Trophoblast cell (in vitro differentiated cells and primary cell): ENCODE measurements around the gene C10orf67.

ENCODE experiments used
- DNase-seq, 2 donors: peaks; one replicate each; pipeline ENCODE4 v3.0.0-alpha.2; 2016
- H2AFZ ChIP-seq: 2 replicates; pipeline ENCODE4 v1.6.1; 2013; ENCODE audit warnings: low read length, moderate library complexity, mild to moderate bottlenecking; ENCODE audit not compliant: insufficient read depth, poor library complexity
- H2AK5ac ChIP-seq: 2 replicates; pipeline ENCODE4 v1.6.1; 2013; ENCODE audit warnings: mild to moderate bottlenecking, low read length
- H2BK120ac ChIP-seq: 2 replicates; pipeline ENCODE4 v1.6.1; 2013; ENCODE audit warnings: low read length, mild to moderate bottlenecking, moderate library complexity; ENCODE audit not compliant: insufficient read depth, poor library complexity
- H2BK12ac ChIP-seq: 2 replicates; pipeline ENCODE4 v1.6.1; 2013; ENCODE audit warnings: mild to moderate bottlenecking, low read length, moderate library complexity
- H2BK5ac ChIP-seq: 2 replicates; pipeline ENCODE4 v1.6.1; 2013; ENCODE audit warnings: low read length, low read depth, moderate library complexity, mild to moderate bottlenecking; ENCODE audit not compliant: poor library complexity
- H3K14ac ChIP-seq: 2 replicates; pipeline ENCODE4 v1.6.1; 2013; ENCODE audit warnings: mild to moderate bottlenecking, low read length
- H3K18ac ChIP-seq: 2 replicates; pipeline ENCODE4 v1.6.1; 2013; ENCODE audit warnings: mild to moderate bottlenecking, low read length
- H3K23ac ChIP-seq: 2 replicates; pipeline ENCODE4 v1.6.1; 2013; ENCODE audit warnings: low read length
- H3K27ac ChIP-seq: 2 replicates; pipeline ENCODE4 v1.5.1; 2013; ENCODE audit warnings: low read depth, mild to moderate bottlenecking, inconsistent platforms, low read length, moderate library complexity
- H3K27me3 ChIP-seq: 2 replicates; pipeline ENCODE4 v1.6.1; 2013; ENCODE audit warnings: inconsistent platforms, mild to moderate bottlenecking, low read length, moderate library complexity; ENCODE audit not compliant: insufficient read depth
- H3K36me3 ChIP-seq, 2 experiments: 1 replicate in 1 of 2; 2 replicates in 1 of 2; pipeline ENCODE4 v1.6.1; 2013; ENCODE audit warnings: low read length in 2 of 2, mild to moderate bottlenecking in 2 of 2, moderate library complexity in 1 of 2; ENCODE audit not compliant: insufficient read depth in 2 of 2, control insufficient read depth in 1 of 2
- H3K4ac ChIP-seq: 2 replicates; pipeline ENCODE4 v1.6.1; 2013; ENCODE audit warnings: low read depth, mild to moderate bottlenecking, low read length, moderate library complexity
- H3K4me1 ChIP-seq, 2 experiments: 1 replicate in 1 of 2; 2 replicates in 1 of 2; pipeline ENCODE4 v1.6.1; 2013; ENCODE audit warnings: low read length in 2 of 2, mild to moderate bottlenecking in 2 of 2, moderate library complexity in 1 of 2; ENCODE audit not compliant: insufficient read depth in 2 of 2, control insufficient read depth in 1 of 2
- H3K4me2 ChIP-seq: 2 replicates; pipeline ENCODE4 v1.6.1; 2013; ENCODE audit warnings: inconsistent platforms, mild to moderate bottlenecking, low read length, moderate library complexity
- H3K4me3 ChIP-seq: 2 replicates; pipeline ENCODE4 v1.5.1; 2013; ENCODE audit warnings: mild to moderate bottlenecking, low read depth, low read length, inconsistent platforms
- H3K79me1 ChIP-seq: one replicate; pipeline ENCODE4 v1.6.1; 2013; ENCODE audit warnings: low read length
- H3K79me2 ChIP-seq: 2 replicates; pipeline ENCODE4 v1.6.1; 2013; ENCODE audit warnings: low read length, mild to moderate bottlenecking; ENCODE audit not compliant: control insufficient read depth, insufficient read depth, poor library complexity
- H3K9ac ChIP-seq: 2 replicates; pipeline ENCODE4 v1.6.1; 2013; ENCODE audit warnings: mild to moderate bottlenecking, low read length
- H3K9me3 ChIP-seq: 2 replicates; pipeline ENCODE4 v1.6.1; 2013; ENCODE audit warnings: low read depth, mild to moderate bottlenecking, control low read depth, inconsistent platforms, low read length; ENCODE audit not compliant: insufficient read depth
- H4K12ac ChIP-seq: 2 replicates; pipeline ENCODE4 v1.6.1; 2013; ENCODE audit warnings: low read depth, mild to moderate bottlenecking, low read length, moderate library complexity
- H4K8ac ChIP-seq: 2 replicates; pipeline ENCODE4 v1.6.1; 2013; ENCODE audit warnings: low read depth, mild to moderate bottlenecking, low read length, moderate library complexity
- H4K91ac ChIP-seq: one replicate; pipeline ENCODE4 v1.6.1; 2013; ENCODE audit warnings: low read depth, mild to moderate bottlenecking, low read length, moderate library complexity
- whole genome bisulfite sequencing: extraction: QIAGEN DNeasy Blood & Tissue Kit; methylation state at CpG from one replicate; pipeline ENCODE4 v1.1.7; 2013; ENCODE audit warnings: missing lambda C conversion rate; ENCODE audit not compliant: insufficient read length, insufficient coverage; ENCODE audit errors: extremely low coverage; 5-methylcytosine and 5-hydroxymethylcytosine counted together

The C10orf67 gene

DNA sequence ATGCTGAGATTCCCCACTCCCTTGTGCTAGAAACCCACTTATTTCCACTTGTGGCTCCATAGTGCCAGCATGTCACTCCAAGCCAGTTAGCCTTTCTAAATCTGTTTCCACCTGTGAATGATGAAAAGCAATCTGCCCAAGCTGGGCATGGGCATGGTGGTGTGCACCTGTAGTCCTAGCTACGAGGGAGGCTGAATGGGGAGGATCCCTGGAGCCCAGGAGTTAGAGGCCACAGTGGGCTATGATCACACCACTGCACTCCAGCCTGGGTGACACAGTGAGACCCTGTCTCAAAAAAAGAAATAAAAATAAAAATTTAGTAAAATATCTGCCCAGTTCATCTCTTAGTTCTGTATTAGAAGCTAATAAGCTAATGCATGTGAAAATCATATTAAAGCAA is 157.4 kb downstream of the C10orf67 start:
- no peak overlapping the region for H3K4me3 ChIP-seq
- no peak overlapping the region for H2BK5ac ChIP-seq
- H4K8ac ChIP-seq, result no peak overlapping the region
- H3K27ac ChIP-seq, result no peak overlapping the region
- H4K12ac ChIP-seq, result no peak overlapping the region
- no CpG with 5 or more reads among the region's 1 CpG for WGBS
- no peak overlapping the region for H2AK5ac ChIP-seq
- no peak overlapping the region for H3K4ac ChIP-seq
- no peak overlapping the region for H4K91ac ChIP-seq
- H3K14ac ChIP-seq, result no peak overlapping the region
- peaks cover 44% of the 10 kb centered on the region for H3K27me3 ChIP-seq
- no peaks in the 10 kb centered on the region for H3K79me1 ChIP-seq
- peaks cover 6% of the 10 kb centered on the region for H3K9me3 ChIP-seq
- no peaks in the 10 kb centered on the region for H3K79me2 ChIP-seq
- no peak overlapping the region for H3K23ac ChIP-seq
- H3K4me2 ChIP-seq, result no peak overlapping the region
- no peak for DNase-seq
- H2BK12ac ChIP-seq, result no peak overlapping the region
- no peak overlapping the region for H3K9ac ChIP-seq
- no peak overlapping the region for H2AFZ ChIP-seq
- H3K4me1 ChIP-seq, result no peaks in the 10 kb centered on the region
- H3K36me3 ChIP-seq, result no peaks in the 10 kb centered on the region
- no peak overlapping the region for H3K18ac ChIP-seq
- no peak overlapping the region for H2BK120ac ChIP-seq

- Histone ChIP-seq H3K23ac (no peak overlapping the region), H3K4me1 (no peaks in the 10 kb centered on the region), H3K9ac (no peak overlapping the region), H4K8ac (no peak overlapping the region), H3K79me2 (no peaks in the 10 kb centered on the region), H2BK5ac (no peak overlapping the region), H3K4me3 (no peak overlapping the region), H4K12ac (no peak overlapping the region), H3K36me3 (no peaks in the 10 kb centered on the region), H3K4ac (no peak overlapping the region), H3K18ac (no peak overlapping the region), H3K27me3 (peaks cover 40% of the 10 kb centered on the region), H2BK120ac (no peak overlapping the region), H3K4me2 (no peak overlapping the region), H3K27ac (no peak overlapping the region), H3K14ac (no peak overlapping the region), H3K9me3 (peaks cover 5% of the 10 kb centered on the region), H3K79me1 (no peaks in the 10 kb centered on the region), H2AK5ac (no peak overlapping the region), H2AFZ (no peak overlapping the region), H4K91ac (no peak overlapping the region), H2BK12ac (no peak overlapping the region)
- no peak for DNase-seq
- no CpG with 5 or more reads among the region's 5 CpGs for WGBS
These were observed 157.9 kb downstream of the C10orf67 start for GRCh38 chr10:23186697-23187096.

- Histone ChIP-seq H3K79me2 (no peaks in the 10 kb centered on the region), H3K4me2 (no peak overlapping the region), H3K14ac (no peak overlapping the region), H3K9me3 (peaks cover 5% of the 10 kb centered on the region), H3K4me3 (no peak overlapping the region), H4K8ac (no peak overlapping the region), H3K18ac (no peak overlapping the region), H3K23ac (no peak overlapping the region), H3K27ac (no peak overlapping the region), H3K27me3 (peaks cover 35% of the 10 kb centered on the region), H3K4me1 (no peaks in the 10 kb centered on the region), H3K4ac (no peak overlapping the region), H2BK120ac (no peak overlapping the region), H3K9ac (no peak overlapping the region), H2BK5ac (no peak overlapping the region), H4K12ac (no peak overlapping the region), H2BK12ac (no peak overlapping the region), H3K79me1 (no peaks in the 10 kb centered on the region), H2AFZ (no peak overlapping the region), H4K91ac (no peak overlapping the region), H3K36me3 (no peaks in the 10 kb centered on the region), H2AK5ac (no peak overlapping the region)
- no CpG with 5 or more reads among the region's 7 CpGs for WGBS
- DNase-seq, result no peak
These were observed 158.4 kb downstream of the C10orf67 start for GRCh38 chr10:23186178-23186577.

- Histone ChIP-seq H3K23ac (peak overlapping the region; percentile 4), H3K4me3 (no peak overlapping the region), H3K36me3 (no peaks in the 10 kb centered on the region), H2AFZ (no peak overlapping the region), H3K4me2 (no peak overlapping the region), H2BK12ac (no peak overlapping the region), H3K18ac (no peak overlapping the region), H4K8ac (no peak overlapping the region), H4K91ac (no peak overlapping the region), H3K9me3 (peaks cover 7% of the 10 kb centered on the region), H3K4me1 (peaks cover 0 to 2% of the 10 kb centered on the region in 2 experiments), H3K9ac (no peak overlapping the region), H3K4ac (no peak overlapping the region), H3K27ac (no peak overlapping the region), H2AK5ac (no peak overlapping the region), H4K12ac (no peak overlapping the region), H2BK5ac (no peak overlapping the region), H3K79me2 (no peaks in the 10 kb centered on the region), H3K27me3 (peaks cover 61% of the 10 kb centered on the region), H2BK120ac (no peak overlapping the region), H3K79me1 (no peaks in the 10 kb centered on the region), H3K14ac (no peak overlapping the region)
- DNase-seq, result no peak
- no CpG with 5 or more reads among the region's 14 CpGs for WGBS
These were observed 169.6 kb downstream of the C10orf67 start for GRCh38 chr10:23174977-23175512.
